SU-DHL-6 (cell line): ENCODE data around the gene GAPVD1.

Source experiments
- EZH2phosphoT487 ChIP-seq: fragments of 200-600 bp; sonication (generic), shearing (Covaris generic); conservative IDR thresholded peaks from 2 replicates; pipeline ENCODE4 v1.6.1; 2018; ENCODE audit warnings: mild to moderate bottlenecking, antibody characterized with exemption, low read length, moderate library complexity, mixed read lengths
- TF ChIP-seq, protein P1 (sequence below): fragments of 200-600 bp; sonication (generic); IDR thresholded peaks from one replicate; pipeline ENCODE4 v1.5.1; 2017; ENCODE audit warnings: antibody characterized with exemption, mild to moderate bottlenecking, low read length, moderate library complexity; ENCODE audit not compliant: insufficient read depth, poor library complexity, severe bottlenecking

DNA sequence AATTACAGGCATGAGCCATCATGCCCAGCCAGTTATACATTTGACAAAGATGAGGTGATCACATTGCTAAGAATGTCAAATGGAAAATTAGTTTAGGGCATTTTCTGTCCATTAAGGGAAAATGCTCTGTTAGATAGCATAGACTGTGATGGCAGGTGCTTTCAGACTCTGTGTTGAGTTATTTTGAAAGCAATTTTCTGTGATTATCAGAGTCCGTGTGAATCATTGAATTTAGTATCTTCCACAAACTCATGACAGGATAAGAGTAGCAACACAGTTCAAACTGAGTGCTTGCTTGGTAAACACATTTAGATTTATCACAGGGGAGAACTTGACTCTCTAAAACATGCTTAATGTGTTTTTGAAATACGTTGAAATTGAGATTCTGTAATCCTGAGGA, 69.0 kb downstream of the GAPVD1 start:
- TF ChIP-seq, protein P1, sequence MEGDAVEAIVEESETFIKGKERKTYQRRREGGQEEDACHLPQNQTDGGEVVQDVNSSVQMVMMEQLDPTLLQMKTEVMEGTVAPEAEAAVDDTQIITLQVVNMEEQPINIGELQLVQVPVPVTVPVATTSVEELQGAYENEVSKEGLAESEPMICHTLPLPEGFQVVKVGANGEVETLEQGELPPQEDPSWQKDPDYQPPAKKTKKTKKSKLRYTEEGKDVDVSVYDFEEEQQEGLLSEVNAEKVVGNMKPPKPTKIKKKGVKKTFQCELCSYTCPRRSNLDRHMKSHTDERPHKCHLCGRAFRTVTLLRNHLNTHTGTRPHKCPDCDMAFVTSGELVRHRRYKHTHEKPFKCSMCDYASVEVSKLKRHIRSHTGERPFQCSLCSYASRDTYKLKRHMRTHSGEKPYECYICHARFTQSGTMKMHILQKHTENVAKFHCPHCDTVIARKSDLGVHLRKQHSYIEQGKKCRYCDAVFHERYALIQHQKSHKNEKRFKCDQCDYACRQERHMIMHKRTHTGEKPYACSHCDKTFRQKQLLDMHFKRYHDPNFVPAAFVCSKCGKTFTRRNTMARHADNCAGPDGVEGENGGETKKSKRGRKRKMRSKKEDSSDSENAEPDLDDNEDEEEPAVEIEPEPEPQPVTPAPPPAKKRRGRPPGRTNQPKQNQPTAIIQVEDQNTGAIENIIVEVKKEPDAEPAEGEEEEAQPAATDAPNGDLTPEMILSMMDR = no peak
- no peak for TF ChIP-seq EZH2phosphoT487
